HG03108 (cell line): Measurements from ENCODE around the gene MPI.
A peak's percentile ranks its signal among the peaks of the same experiment; 100 is the strongest.
"Not testable (repeated sequence)": the region's sequence is repeated elsewhere in the genome, so short reads cannot be mapped to it uniquely, and the experiment has no call there.

Source experiments
- ATAC-seq: cut with Tn5 transposase; IDR thresholded peaks from one replicate; pipeline ENCODE4 v1.9.1; 2021; ENCODE audit warnings: moderate library complexity; ENCODE audit not compliant: unreplicated experiment

MPI gene

DNA sequence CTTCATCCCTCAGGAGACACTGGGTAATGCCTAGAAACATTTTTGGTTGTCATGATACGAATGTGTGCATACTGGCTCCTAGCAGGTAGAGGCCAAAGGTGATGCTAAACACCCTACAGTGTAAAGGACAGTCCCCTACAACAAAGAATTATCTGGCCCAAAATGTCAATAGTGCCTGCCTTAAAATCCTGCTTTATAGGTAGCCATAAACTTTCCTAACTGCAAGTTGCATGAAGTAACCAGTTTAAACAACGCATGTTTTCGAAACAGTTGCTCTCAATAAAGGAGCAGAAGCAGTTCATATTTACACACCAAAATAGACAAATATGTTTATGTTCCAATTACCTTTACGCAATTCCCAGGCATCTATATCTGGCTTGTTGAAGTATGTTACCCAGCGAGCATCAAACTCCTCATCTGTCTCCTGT, 38.9 kb downstream of the MPI start:
- no peak for ATAC-seq

DNA sequence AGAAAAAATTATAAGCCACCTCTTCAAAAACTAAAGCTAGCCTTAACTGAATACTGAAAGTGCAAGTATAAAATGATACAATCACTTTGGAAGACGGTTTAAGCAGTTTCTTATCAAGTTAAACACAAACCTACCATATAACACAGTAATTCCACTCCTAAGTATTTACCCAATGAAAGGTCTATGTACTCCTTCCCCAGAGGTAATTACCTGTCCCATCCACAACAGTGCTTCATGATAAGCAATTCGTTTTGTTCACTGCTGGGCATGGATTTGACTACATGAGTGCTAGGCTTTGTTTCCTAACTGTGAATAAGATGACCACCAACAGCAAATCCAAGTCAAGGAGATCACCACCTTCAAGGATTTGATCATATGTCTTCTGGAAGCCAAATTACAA, 43.7 kb downstream of the MPI start:
- ATAC-seq: no peak

DNA sequence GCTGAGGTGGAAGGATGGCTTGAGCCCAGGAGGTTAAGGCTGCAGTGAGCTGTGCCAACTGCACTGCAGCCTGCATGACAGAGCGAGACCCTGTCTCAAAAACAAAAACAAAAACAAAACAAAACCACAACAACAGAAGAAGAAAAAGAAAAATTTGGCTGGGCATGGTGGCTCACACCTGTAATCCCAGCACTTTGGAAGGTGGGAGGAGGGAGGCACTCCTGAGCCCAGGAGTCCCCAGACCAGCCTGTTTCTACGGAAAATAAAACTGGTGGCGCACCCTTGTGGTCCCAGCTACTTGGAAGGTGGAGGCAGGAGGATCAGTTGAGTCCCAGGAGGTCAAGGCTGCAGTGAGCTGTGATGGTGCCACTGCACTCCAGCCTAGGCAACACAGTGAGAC, 45.4 kb downstream of the MPI start:
- not testable (repeated sequence) for ATAC-seq

DNA sequence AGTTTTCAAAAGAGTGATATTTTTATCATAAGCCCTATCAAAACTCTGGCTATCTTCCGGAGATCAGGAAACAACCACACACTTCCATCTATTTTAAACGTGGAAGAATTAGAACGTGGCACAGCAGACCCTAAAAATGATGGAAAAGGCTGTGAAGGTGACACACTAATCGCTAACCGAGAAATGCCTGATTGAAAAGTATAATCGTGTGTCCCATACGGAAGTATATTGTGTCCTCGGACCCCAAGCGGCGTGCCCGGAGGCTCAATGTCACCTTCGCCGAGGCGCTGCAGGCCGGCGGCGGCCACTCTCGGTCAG, 47.4 kb downstream of the MPI start:
- no peak for ATAC-seq

DNA sequence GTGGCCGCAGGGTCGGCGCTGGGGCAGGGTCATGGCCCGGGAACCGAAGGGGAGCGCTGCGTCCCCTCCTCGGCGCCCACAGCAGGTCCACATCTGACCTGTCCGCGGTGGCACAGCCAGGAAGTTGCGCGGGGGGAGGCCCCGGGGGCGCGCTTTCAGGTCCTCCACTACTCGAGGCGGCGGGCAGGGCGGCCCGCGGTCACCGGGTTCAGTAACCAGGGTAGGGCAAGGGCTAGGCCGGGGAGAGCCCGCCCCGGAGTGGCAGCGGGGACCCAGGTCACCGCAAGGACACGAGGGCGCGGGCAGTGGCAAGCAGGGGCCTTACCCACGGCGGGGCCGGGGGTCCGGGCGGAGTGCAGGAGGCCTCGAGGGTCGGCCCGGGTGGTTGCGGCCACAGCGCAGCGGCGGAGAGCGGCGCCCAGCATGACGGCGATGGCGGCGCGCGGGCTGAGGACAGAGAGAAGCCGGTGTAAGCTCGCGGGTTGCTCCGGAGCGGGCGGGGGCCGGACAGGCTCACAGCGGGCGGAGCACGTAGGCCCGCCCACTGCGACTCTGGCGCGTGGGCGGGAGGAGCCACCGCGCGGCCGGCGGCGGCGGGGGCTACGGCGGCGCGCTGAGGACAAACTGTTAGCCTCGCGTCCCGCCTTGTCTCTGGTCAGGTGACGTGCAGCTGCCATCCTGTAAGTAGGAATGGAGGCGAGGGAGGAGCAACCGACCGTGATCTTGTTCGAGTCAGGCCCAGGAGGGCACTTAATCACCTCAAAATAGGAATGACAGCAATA, 47.9 kb downstream of the MPI start, which contains the start of gene COX5A:
Gene COX5A (minus strand): TSS at position 484 of the 782 bp plus-strand sequence. CDS start 59 bp downstream, at position 425.
- ATAC-seq: peak; percentile 86

DNA sequence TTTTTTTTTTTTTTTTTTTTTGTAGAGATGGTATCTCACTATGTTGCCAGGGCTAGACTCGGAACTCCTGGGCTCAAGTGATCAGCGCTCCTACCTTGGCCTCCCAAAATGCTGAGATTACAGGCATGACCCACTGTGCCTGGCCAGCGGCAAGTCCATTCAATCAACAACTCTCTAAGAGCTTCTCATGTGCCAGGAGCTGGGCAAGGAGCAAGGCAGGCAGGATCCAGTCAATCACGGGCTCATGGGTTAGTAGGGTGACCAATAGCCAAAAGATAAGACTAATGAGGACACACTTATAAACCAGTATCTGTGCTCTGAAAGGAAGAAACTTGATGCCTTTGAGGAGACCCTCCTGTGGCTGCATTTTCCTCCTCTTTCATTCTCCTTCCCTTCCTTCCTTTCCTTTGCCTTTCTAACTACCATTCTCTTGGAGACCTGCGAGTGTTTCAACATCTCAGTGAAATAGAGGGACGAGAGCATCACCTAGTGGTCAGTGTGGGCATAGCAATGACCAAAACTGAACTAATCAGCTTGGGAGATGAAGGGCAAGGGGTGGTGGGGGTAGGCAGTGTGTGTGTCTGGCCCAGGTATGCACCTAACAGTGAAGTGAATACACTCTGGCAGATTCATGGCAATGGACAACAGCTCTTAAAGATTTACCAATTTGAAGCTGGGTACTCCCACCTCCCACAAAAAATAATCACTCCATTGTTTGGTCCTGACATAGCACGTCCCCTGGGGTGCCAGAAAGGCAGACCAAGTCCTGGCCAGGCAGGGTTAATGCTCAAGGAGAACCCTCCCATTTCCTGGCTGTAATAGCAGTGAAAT, 60.5 kb downstream of the MPI start:
- ATAC-seq: no peak

DNA sequence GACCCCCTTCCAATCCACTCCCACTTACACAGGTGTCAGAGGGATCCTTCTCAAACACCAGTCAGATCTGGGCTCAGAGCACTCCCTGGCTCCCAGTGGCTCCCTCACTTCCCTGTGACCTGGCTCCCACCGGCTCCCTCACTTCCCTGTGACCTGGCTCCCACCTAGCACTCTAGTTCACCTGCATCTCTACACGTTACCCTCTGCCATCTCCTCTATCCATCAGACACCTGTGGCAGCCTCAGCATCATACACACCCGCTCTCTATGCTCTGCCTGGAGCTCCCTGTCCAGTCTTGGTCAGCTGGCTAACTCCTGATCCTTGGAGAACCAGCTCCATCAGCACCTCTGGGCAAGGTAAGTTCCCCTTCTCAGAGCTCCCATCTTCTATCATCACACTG, 61.2 kb downstream of the MPI start:
- no peak for ATAC-seq
